Muscle layer of colon (tissue), 2 donors: ENCODE results near the gene HADHA.
"Not testable (repeated sequence)": the region's sequence is repeated elsewhere in the genome, so short reads cannot be mapped to it uniquely, and the experiment has no call there.

Source experiments
- H3K27ac ChIP-seq: one replicate; pipeline ENCODE4 v1.7.0; 2013; ENCODE audit warnings: low read depth, mild to moderate bottlenecking, low read length, moderate library complexity
- H3K27me3 ChIP-seq, 2 donors: one replicate each; pipeline ENCODE4 v1.7.0; 2013; ENCODE audit warnings: low read length in 2 of 2, mild to moderate bottlenecking in 2 of 2; ENCODE audit not compliant: insufficient read depth in 2 of 2, control insufficient read depth in 1 of 2
- H3K36me3 ChIP-seq: one replicate; pipeline ENCODE4 v1.7.0; 2013; ENCODE audit warnings: mild to moderate bottlenecking, low read length; ENCODE audit not compliant: insufficient read depth
- H3K4me1 ChIP-seq: one replicate; pipeline ENCODE4 v1.7.0; 2013; ENCODE audit warnings: mild to moderate bottlenecking, low read length; ENCODE audit not compliant: insufficient read depth
- H3K4me3 ChIP-seq, 2 donors: one replicate each; pipeline ENCODE4 v1.7.0; 2013; ENCODE audit warnings: low read length in 2 of 2, low read depth in 1 of 2, mild to moderate bottlenecking in 1 of 2, moderate library complexity in 1 of 2
- H3K9ac ChIP-seq: one replicate; pipeline ENCODE4 v1.7.0; 2013; ENCODE audit warnings: low read length
- H3K9me3 ChIP-seq: one replicate; pipeline ENCODE4 v1.7.0; 2013; ENCODE audit warnings: mild to moderate bottlenecking, low read length
- donor health status: abdominal sarcoma.
- donor health status: Adenocarcinoma of cecum.

The HADHA gene

DNA sequence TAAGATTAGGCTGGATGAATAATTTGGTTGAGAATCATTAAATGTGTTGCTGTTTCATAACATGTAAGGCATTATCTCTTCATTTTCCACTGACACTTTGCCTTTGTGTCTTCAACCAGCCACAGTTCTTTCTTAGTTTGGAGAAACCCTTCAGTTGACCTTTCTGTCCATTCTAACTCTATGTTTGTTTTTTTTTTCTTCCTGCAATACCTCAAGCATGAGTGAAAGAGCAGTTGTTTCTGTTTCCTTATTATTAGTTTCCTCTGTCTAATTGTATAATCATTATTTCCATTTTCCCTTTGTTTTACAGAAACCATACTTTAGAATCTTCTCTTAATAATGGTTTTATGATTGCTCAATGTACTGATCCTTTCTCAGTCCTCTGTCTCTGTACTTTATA is 25.9 kb upstream of the HADHA start:
- Histone ChIP-seq H3K4me3 (no peak overlapping the region), H3K36me3 (peaks cover 9% of the 10 kb centered on the region), H3K27me3 (no peaks in the 10 kb centered on the region), H3K9me3 (no peaks in the 10 kb centered on the region), H3K9ac (no peak overlapping the region), H3K27ac (no peak overlapping the region), H3K4me1 (peaks cover 11% of the 10 kb centered on the region)

DNA sequence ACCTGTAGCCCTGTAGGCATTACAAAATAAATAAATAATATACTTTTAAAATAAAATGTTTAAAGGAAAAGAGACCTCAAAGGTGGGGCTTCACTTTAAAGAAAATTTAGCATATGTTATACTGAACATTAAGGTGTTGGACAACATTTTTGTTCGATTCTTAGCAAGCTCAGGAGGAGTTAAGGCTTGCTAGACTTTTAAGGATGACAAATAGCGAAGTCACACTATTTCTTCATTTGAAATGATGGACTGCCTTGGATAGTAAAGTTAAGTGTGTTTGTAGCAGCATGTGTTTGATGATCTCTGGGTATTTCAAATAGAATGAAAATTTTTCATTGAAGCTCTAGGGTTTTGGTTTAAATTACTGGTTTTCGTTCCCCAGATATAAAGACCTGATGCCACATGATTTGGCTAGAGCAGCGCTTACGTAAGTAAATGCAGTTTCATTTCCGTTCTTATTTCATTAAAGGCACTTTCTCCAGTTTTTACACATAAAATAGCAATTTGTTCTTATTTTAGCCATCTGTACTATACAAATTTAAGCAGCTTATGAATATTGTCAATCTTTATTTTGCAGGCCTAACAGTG is 25.2 kb upstream of the HADHA start:
- no peaks in the 10 kb centered on the region for H3K27me3 ChIP-seq
- peaks cover 4% of the 10 kb centered on the region for H3K36me3 ChIP-seq
- H3K9ac ChIP-seq = no peak overlapping the region
- H3K27ac ChIP-seq = no peak overlapping the region
- H3K4me1 ChIP-seq = peaks cover 11% of the 10 kb centered on the region
- H3K9me3 ChIP-seq = no peaks in the 10 kb centered on the region
- no peak overlapping the region for H3K4me3 ChIP-seq

DNA sequence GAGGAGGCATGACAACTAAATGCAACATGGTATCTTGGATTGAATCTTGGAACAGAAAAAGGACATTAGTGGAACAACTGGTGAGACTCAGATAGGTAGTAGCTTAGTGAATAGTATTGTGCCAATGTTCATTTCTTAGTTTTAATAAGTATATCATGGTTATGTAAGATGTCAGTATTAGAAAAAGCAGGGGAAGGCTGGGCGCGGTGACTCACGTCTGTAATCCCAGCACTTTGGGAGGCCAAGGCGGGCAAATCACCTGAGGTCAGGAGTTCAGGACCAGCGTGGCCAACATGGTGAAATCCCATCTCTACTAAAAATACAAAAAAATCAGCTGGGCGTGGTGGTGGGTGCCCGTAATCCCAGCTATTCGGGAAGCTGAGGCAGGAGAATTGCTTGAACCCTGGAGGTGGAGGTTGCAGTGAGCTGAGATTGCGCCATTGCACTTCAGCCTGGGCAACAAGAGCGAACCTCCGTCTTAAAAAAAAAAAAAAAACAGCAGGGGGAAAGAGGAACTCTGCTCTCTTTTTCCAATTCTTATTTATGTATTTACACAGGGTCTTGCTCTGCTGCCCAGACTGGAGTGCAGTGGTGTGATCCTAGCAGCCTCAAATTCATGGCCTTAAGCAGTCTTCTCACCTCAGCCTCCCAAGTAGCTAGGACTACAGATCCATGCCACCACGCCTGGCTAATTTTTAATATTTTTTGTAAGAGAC is 24.4 kb upstream of the HADHA start:
- H3K27me3 ChIP-seq, H3K9me3 ChIP-seq, H3K4me3 ChIP-seq, H3K36me3 ChIP-seq, H3K9ac ChIP-seq, H3K27ac ChIP-seq, H3K4me1 ChIP-seq: not testable (repeated sequence)

DNA sequence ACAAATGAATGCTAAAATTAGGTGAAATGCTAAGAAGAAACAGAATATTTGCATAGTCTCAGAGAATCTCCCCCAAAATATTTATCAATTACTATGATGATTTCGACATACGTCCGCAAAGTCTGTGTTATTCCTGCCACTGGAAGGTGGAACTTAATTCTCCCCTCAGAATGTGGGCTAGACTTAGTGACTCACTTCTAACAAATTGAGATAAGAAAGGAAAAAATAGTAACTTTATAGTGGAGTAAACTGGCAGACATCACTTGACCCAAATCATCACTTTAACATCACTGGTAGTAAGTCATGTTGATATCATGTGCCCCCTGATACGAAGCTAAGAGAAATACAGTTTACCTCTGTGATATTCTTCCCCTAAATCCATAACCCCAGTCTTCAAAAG is 23.8 kb upstream of the HADHA start:
- Histone ChIP-seq H3K27ac (no peak overlapping the region), H3K4me1 (no peaks in the 10 kb centered on the region), H3K36me3 (peaks cover 8% of the 10 kb centered on the region), H3K27me3 (no peaks in the 10 kb centered on the region), H3K4me3 (no peak overlapping the region), H3K9me3 (no peaks in the 10 kb centered on the region), H3K9ac (no peak overlapping the region)

DNA sequence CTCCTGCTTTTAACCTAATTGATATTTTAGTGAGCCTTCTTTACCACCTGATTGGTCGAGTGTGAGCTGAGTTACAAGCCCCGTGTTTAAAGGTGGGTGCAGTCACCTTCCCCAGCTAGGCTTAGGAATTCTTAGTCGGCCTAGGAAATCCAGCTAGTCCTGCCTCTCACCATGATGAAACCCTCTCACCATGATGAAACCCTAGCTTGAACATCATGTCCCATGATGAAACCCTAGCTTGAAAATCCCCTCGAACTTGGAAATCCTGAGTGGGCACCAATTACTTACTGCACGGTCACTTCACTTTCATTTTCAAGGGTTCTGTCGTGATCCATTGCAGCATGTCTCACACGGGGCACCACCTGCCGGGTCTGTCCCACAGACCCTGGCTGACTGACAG is 14.4 kb upstream of the HADHA start:
- not testable (repeated sequence) for H3K4me3 ChIP-seq, H3K9ac ChIP-seq, H3K27ac ChIP-seq, H3K4me1 ChIP-seq, H3K9me3 ChIP-seq, H3K27me3 ChIP-seq
- H3K36me3 ChIP-seq = peaks cover 18% of the 10 kb centered on the region

DNA sequence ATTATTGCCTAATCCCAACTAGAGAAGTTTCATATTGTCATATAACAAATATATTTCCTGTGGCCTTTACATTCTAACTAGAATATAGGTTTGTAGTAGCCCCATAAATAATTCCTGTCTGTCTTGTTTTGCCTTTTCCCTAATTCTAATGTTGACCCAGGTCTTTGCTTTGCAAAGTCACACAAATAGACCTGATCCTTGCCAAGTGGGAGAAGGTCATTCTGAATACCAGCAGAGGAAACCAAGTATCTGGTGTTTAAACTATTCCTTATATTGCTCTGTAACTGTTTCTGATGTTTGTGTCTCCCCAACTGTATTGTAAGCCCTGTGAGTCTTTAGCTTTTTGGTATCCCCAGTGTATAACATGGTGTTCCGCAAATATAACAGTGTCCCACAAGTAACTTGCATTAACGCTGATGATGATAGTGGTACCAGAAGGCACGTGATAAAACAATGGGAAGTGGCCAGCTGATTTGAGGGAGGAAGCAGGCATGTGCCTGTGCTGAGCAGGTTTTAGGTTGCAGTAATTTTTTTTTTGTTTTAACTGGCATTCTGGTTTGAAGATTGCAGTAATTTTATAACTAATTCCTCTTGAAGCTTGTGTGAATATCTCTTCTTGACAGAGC is 11.4 kb upstream of the HADHA start:
- no peak overlapping the region for H3K9ac ChIP-seq
- H3K27me3 ChIP-seq = no peaks in the 10 kb centered on the region
- H3K27ac ChIP-seq = no peak overlapping the region
- H3K36me3 ChIP-seq = peaks cover 16% of the 10 kb centered on the region
- no peak overlapping the region for H3K4me3 ChIP-seq
- peaks cover 13% of the 10 kb centered on the region for H3K4me1 ChIP-seq
- no peaks in the 10 kb centered on the region for H3K9me3 ChIP-seq

DNA sequence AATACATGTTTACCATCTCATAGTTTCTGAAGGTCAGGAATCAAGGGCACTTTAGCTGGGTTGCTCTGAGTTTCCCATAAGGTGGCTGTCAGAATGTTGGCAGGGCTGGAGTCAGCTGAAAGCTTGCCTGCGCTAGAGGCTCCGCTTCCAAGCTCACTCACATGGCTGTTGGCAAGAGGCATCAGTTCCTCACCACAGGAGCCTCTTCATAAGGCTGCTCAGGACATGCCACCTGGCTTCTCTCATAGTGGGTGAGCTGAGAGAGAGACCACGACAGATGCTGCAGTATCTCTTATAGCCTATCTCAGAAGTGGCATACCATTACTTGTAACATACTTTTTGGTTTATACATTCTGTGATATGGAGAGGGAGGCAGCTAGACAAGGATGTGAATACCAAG is 7.5 kb upstream of the HADHA start:
- H3K27ac ChIP-seq = peak overlapping the region; percentile 56
- H3K27me3 ChIP-seq = no peaks in the 10 kb centered on the region
- H3K4me1 ChIP-seq = peaks cover 13% of the 10 kb centered on the region
- no peak overlapping the region for H3K9ac ChIP-seq
- H3K4me3 ChIP-seq = no peak overlapping the region
- H3K36me3 ChIP-seq = no peaks in the 10 kb centered on the region
- no peaks in the 10 kb centered on the region for H3K9me3 ChIP-seq

DNA sequence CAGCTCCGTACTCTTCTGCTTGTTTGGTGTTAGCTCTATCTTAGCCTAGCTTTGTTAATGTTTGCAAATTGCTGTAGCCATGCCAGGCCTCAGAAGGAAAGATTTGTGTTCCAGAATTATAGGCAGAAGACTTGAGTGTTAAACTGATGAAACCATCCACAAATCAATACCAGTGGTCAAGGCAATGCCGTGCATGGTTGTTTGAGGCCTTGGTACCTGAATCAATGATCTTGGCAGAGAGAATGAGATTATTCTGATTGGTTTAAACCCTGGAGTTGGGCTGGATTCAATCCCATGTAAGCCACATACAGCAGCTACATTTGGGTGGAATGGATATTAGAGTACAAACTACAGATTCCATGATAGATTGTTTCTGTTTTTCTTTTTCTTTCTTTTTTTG is 5.2 kb upstream of the HADHA start:
- no peaks in the 10 kb centered on the region for H3K9me3 ChIP-seq
- no peaks in the 10 kb centered on the region for H3K36me3 ChIP-seq
- peaks cover 27% of the 10 kb centered on the region for H3K4me1 ChIP-seq
- H3K27me3 ChIP-seq = no peaks in the 10 kb centered on the region
- no peak overlapping the region for H3K27ac ChIP-seq
- H3K4me3 ChIP-seq = no peak overlapping the region
- H3K9ac ChIP-seq = no peak overlapping the region

DNA sequence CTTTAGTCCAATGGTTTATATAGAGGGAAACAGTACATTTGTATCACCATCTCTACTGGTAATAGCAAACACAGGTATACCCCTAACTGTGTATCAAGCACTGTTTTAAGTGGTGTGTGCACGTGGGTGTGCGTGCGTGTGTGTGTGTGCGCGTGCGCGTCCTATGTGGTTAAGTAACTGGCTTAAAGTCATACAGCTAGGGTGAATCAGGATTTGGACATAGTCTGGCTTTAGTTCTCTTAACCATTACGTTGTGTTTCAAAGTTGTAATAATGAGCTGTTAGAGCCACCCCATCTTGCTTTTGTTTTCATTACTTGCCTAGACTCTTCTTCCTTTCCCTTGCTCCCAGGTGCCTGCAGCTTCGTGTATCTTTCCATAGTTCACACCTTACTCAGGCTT is 2.4 kb upstream of the HADHA start:
- Histone ChIP-seq H3K27me3 (no peaks in the 10 kb centered on the region), H3K4me1 (peaks cover 26% of the 10 kb centered on the region), H3K4me3 (no peak overlapping the region), H3K27ac (no peak overlapping the region), H3K36me3 (no peaks in the 10 kb centered on the region), H3K9me3 (no peaks in the 10 kb centered on the region), H3K9ac (no peak overlapping the region)

DNA sequence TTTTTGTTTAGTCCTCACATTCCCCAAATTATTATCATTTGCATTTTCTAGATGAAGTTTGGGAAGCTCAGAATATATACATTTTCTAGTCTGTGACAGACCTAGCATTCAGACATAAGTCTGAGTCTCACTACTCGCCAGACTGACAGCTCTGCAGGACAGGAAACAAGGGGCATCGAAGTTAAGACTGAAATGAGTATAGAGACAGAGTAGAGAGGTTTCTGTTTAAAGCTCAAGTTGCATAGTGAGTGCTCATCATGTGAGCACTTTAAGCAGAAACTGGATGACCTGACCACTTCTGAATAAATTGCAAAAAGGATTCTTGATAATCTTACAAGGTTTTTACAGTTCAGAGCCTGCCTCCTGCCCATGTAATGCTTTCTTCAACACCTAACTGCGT is 1.4 kb upstream of the HADHA start:
- H3K36me3 ChIP-seq = no peaks in the 10 kb centered on the region
- peaks cover 21% of the 10 kb centered on the region for H3K4me1 ChIP-seq
- H3K9me3 ChIP-seq = no peaks in the 10 kb centered on the region
- H3K4me3 ChIP-seq = peak overlapping the region; percentile 89 to 95
- no peaks in the 10 kb centered on the region for H3K27me3 ChIP-seq
- H3K27ac ChIP-seq = peak overlapping the region; percentile 100
- H3K9ac ChIP-seq = peak overlapping the region; percentile 98

DNA sequence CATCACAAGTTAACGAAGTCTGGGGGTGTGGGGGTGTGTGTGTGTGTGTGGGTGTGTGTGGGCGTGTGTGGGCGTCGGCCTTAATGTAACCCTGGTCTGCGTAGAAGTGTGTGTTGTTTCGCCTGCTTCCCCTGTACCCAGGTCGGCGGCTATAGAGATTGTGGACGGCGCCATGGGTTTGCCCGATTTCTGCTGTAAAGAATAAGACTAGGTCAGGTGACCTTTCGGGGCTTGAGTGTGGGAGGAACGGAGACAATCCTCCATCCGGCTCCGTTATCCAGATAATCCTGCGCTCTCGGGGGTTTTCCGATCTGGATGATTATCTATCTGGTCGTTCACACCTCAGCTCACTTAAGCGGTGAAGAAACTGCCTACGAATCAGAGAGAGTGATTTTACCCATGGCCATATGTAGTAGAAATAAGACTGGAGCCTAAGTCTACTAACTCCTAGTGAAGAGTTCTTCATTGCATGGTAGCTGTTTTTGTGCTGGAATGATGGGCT is 850 bp upstream of the HADHA start:
- Histone ChIP-seq H3K4me3 (peak overlapping the region; percentile 89 to 95), H3K9me3 (no peaks in the 10 kb centered on the region), H3K9ac (peak overlapping the region; percentile 98), H3K27ac (peak overlapping the region; percentile 100), H3K36me3 (no peaks in the 10 kb centered on the region), H3K4me1 (peaks cover 23% of the 10 kb centered on the region), H3K27me3 (no peaks in the 10 kb centered on the region)
